C1 segment of cervical spinal cord (tissue), 14 donors: ENCODE data around the gene CNTNAP2.

Experiments used
- DNase-seq, 14 donors: peaks; one replicate each; lab custom pipeline; 2025; lab: John Stamatoyannopoulos, UW

Gene CNTNAP2

GRCh38 chr7:148011753-148012152, 1895.2 kb downstream of the CNTNAP2 start:
- no peak for DNase-seq

- no peak for DNase-seq
Measured at GRCh38 chr7:148014001-148014400, 1897.4 kb downstream of the CNTNAP2 start.

GRCh38 chr7:148014541-148014940, 1897.9 kb downstream of the CNTNAP2 start:
- no peak for DNase-seq

GRCh38 chr7:148017126-148017525, 1900.5 kb downstream of the CNTNAP2 start:
- DNase-seq, result no peak

GRCh38 chr7:148020679-148021078, 1904.1 kb downstream of the CNTNAP2 start:
- no peak for DNase-seq

GRCh38 chr7:148021507-148022045, 1905.0 kb downstream of the CNTNAP2 start:
- DNase-seq, result no peak

- DNase-seq, result no peak
Measured at GRCh38 chr7:148022832-148023231, 1906.2 kb downstream of the CNTNAP2 start.

GRCh38 chr7:148026713-148027112, 1910.1 kb downstream of the CNTNAP2 start:
- no peak for DNase-seq

GRCh38 chr7:148028165-148028564, 1911.6 kb downstream of the CNTNAP2 start:
- no peak for DNase-seq

GRCh38 chr7:148031019-148031418, 1914.4 kb downstream of the CNTNAP2 start:
- no peak for DNase-seq

- DNase-seq, result no peak
Measured at GRCh38 chr7:148031811-148032210, 1915.2 kb downstream of the CNTNAP2 start.

GRCh38 chr7:148035950-148036349, 1919.3 kb downstream of the CNTNAP2 start:
- no peak for DNase-seq

GRCh38 chr7:148037044-148037443, 1920.4 kb downstream of the CNTNAP2 start:
- no peak for DNase-seq

GRCh38 chr7:148041156-148041555, 1924.6 kb downstream of the CNTNAP2 start:
- no peak for DNase-seq

- no peak for DNase-seq
Measured at GRCh38 chr7:148042935-148043631, 1926.5 kb downstream of the CNTNAP2 start.

- no peak for DNase-seq
Measured at GRCh38 chr7:148044173-148044572, 1927.6 kb downstream of the CNTNAP2 start.

GRCh38 chr7:148045521-148045920, 1928.9 kb downstream of the CNTNAP2 start:
- no peak for DNase-seq

GRCh38 chr7:148049068-148049467, 1932.5 kb downstream of the CNTNAP2 start:
- DNase-seq, result no peak

GRCh38 chr7:148050492-148051158, 1934.0 kb downstream of the CNTNAP2 start:
- no peak for DNase-seq

- DNase-seq, result no peak
Measured at GRCh38 chr7:148056406-148056805, 1939.8 kb downstream of the CNTNAP2 start.

- DNase-seq, result no peak
Measured at GRCh38 chr7:148058092-148058491, 1941.5 kb downstream of the CNTNAP2 start.

- no peak for DNase-seq
Measured at GRCh38 chr7:148058753-148059152, 1942.2 kb downstream of the CNTNAP2 start.

- DNase-seq, result no peak
Measured at GRCh38 chr7:148060724-148061123, 1944.1 kb downstream of the CNTNAP2 start.
